GM12878 (cell line): ENCODE data around the gene SGMS1. TPM values are rescaled to one million over a fixed set of nuclear protein-coding genes. Genes with fewer than 3 reads are reported as not detected.

Experiments used
- ATAC-seq: fragments of 200-7000 bp; cut with Tn5 transposase; 3 replicates; pipeline ENCODE4 v1.9.1; 2020; ENCODE audit warnings: mild to moderate bottlenecking, moderate library complexity
- BruUV-seq: library from RNA; stranded (reverse); fragments of 400-500 nt; replicated peaks from 2 replicates; lab custom pipeline; 2021; lab: Mats Ljungman, UMichigan
- CTCF ChIA-PET: fragments of 300-600 bp; sonication (Branson Sonifier 250); formaldehyde crosslinking; extraction: SDS; loops from one replicate; lab custom pipeline; 2021; ENCODE audit warnings: inconsistent platforms; lab: Yijun Ruan, JAX
- POLR2A ChIA-PET: fragments of 350-600 bp; formaldehyde crosslinking; extraction: SDS; loops from one replicate; lab custom pipeline; 2021; ENCODE audit warnings: inconsistent platforms; lab: Charles Lee
- RAD21 ChIA-PET: fragments of 300-600 bp; sonication (Branson Sonifier 250); formaldehyde crosslinking; loops from one replicate; lab custom pipeline; 2023; ENCODE audit warnings: antibody characterized with exemption; ENCODE audit not compliant: unreplicated experiment; lab: Charles Lee
- SMC1A ChIA-PET: fragments of 300-600 bp; sonication (Branson Sonifier 250); formaldehyde crosslinking; loops from one replicate; lab custom pipeline; 2023; ENCODE audit not compliant: unreplicated experiment, uncharacterized antibody; lab: Charles Lee
- DNase-seq: peaks from one replicate; pipeline ENCODE4 v3.0.0-alpha.2; 2011; ENCODE audit warnings: low read depth, low spot score
- FAIRE-seq: peaks from 3 replicates; lab custom pipeline; 2011; peaks lifted over from hg19 to GRCh38; lab: Jason Lieb, UNC
- H2AFZ ChIP-seq: 2 replicates; pipeline ENCODE4 v1.6.0; 2011; ENCODE audit warnings: low read depth, low read length, control low read depth; ENCODE audit not compliant: control insufficient read depth
- H3K27ac ChIP-seq: 2 replicates; pipeline ENCODE4 v1.5.1; 2011; ENCODE audit warnings: control low read depth; ENCODE audit not compliant: control insufficient read depth, insufficient read depth
- H3K27me3 ChIP-seq, 2 experiments: replicated peaks in 1 of 2; 2 replicates each; pipeline versions ENCODE4 v1.6.0 to v1.6.1; 2011; ENCODE audit warnings: low read length in 1 of 2; ENCODE audit not compliant: control insufficient read depth in 2 of 2, insufficient read depth in 2 of 2
- H3K36me3 ChIP-seq, 2 experiments: 2 replicates each; pipeline ENCODE4 v1.5.1; 2011; ENCODE audit warnings: low read length in 1 of 2; ENCODE audit not compliant: control insufficient read depth in 2 of 2, insufficient read depth in 2 of 2
- H3K4me1 ChIP-seq: 2 replicates; pipeline ENCODE4 v1.6.1; 2011; ENCODE audit warnings: mild to moderate bottlenecking, low read length, moderate library complexity, mixed read lengths; ENCODE audit not compliant: control insufficient read depth, insufficient read depth
- H3K4me2 ChIP-seq: 2 replicates; pipeline ENCODE4 v1.6.0; 2011; ENCODE audit warnings: control low read depth; ENCODE audit not compliant: control insufficient read depth, insufficient read depth
- H3K4me3 ChIP-seq: fragments of 200-600 bp; sonication (generic); 2 replicates; pipeline ENCODE4 v1.5.1; 2016
- H3K79me2 ChIP-seq: 2 replicates; pipeline ENCODE4 v1.6.0; 2011; ENCODE audit warnings: low read length; ENCODE audit not compliant: control insufficient read depth, insufficient read depth
- H3K9ac ChIP-seq: 2 replicates; pipeline ENCODE4 v1.8.0; 2011; ENCODE audit warnings: low read length, control low read depth, mixed read lengths; ENCODE audit not compliant: control insufficient read depth, insufficient read depth
- H3K9me3 ChIP-seq: replicated peaks from 3 replicates; pipeline ENCODE4 v1.5.1; 2011; ENCODE audit warnings: mild to moderate bottlenecking, low read length; ENCODE audit not compliant: control insufficient read depth, insufficient read depth
- H4K20me1 ChIP-seq: 2 replicates; pipeline ENCODE4 v1.6.0; 2011; ENCODE audit not compliant: control insufficient read depth, insufficient read depth
- EED ChIP-seq: sonication (generic); IDR thresholded peaks from 2 replicates; pipeline ENCODE4 v1.6.1; 2016; ENCODE audit warnings: antibody characterized with exemption, low read depth
- KAT2A ChIP-seq: conservative IDR thresholded peaks from 2 replicates; pipeline ENCODE4 v1.6.1; 2011; ENCODE audit warnings: low read depth, low read length; ENCODE audit not compliant: control insufficient read depth
- PAX5 ChIP-seq: IDR thresholded peaks from 2 replicates; pipeline ENCODE4 v1.6.1; 2011; ENCODE audit warnings: low read depth, low read length, borderline replicate concordance
- REST ChIP-seq: IDR thresholded peaks from 2 replicates; pipeline ENCODE4 v1.6.1; 2012; ENCODE audit warnings: mild to moderate bottlenecking, low read depth, low read length
- SIX5 ChIP-seq: IDR thresholded peaks from 2 replicates; pipeline ENCODE4 v1.6.1; 2011; ENCODE audit warnings: mild to moderate bottlenecking, low read depth, low read length, moderate library complexity; ENCODE audit not compliant: severe bottlenecking
- SUPT20H ChIP-seq: IDR thresholded peaks from 2 replicates; pipeline ENCODE4 v1.6.1; 2011; ENCODE audit warnings: low read depth, mild to moderate bottlenecking, low read length, moderate library complexity, borderline replicate concordance; ENCODE audit not compliant: control insufficient read depth
- ZBTB40 ChIP-seq: fragments of 450-650 bp; IDR thresholded peaks from 2 replicates; pipeline ENCODE4 v1.6.1; 2016; ENCODE audit warnings: mild to moderate bottlenecking, moderate library complexity, borderline replicate concordance
- ZNF687 ChIP-seq: fragments of 450-650 bp; IDR thresholded peaks from 2 replicates; pipeline ENCODE4 v1.6.1; 2017; ENCODE audit warnings: mild to moderate bottlenecking, moderate library complexity
- ZSCAN29 ChIP-seq: fragments of 450-650 bp; IDR thresholded peaks from 2 replicates; pipeline ENCODE4 v1.6.1; 2017; ENCODE audit warnings: mild to moderate bottlenecking, moderate library complexity
- ZZZ3 ChIP-seq: IDR thresholded peaks from 2 replicates; pipeline ENCODE4 v1.6.1; 2011; ENCODE audit warnings: low read depth; ENCODE audit not compliant: control insufficient read depth, insufficient read length
- WGBS: methylation state at CpG from one replicate; pipeline ENCODE4 v1.1.6; 2016; ENCODE audit warnings: low lambda C conversion rate; ENCODE audit not compliant: insufficient replicate concordance, insufficient coverage; ENCODE audit errors: missing lambda C conversion rate; 5-methylcytosine and 5-hydroxymethylcytosine counted together
- in situ Hi-C: fragments of 300-500 bp; cut with MboI; formaldehyde crosslinking; loops from 9 replicates; pipeline ENCODE4 v1.14.3; 2018; ENCODE audit warnings: mixed read lengths
- intact Hi-C: fragments of 100-400 bp; cut with micrococcal nuclease; formaldehyde crosslinking; loops from one replicate; pipeline ENCODE4 v1.14.2; 2022; ENCODE audit not compliant: unreplicated experiment
- polyA plus RNA-seq, 11 experiments: library from polyadenylated mRNA; depleted of rRNA in 4 of 11; unstranded in 6 of 11; stranded (reverse) in 5 of 11; fragments of >200 nt; fragmentation: Nextera tagmentation in 4 of 11; fragmentation: Illumina TruSeq in 1 of 11; extraction: Ambion mirVana in 4 of 11; extraction: Trizol in 1 of 11; gene quantifications; 1 replicate in 1 of 11; 2 replicates in 10 of 11; pipeline versions ENCODE4 v1.2.1 to v1.2.3, GENCODE V29; 2011 to 2016; ENCODE audit warnings: inconsistent platforms in 2 of 11, missing spikeins in 2 of 11, low read depth in 1 of 11
- total RNA-seq, 4 experiments: library from RNA; depleted of rRNA in 3 of 4; stranded (reverse); fragments of >200 nt in 3 of 4; fragmentation: Illumina TruSeq in 1 of 4; extraction: Trizol in 1 of 4; gene quantifications; 2 replicates each; pipeline versions ENCODE4 v1.2.1 to v1.2.3, GENCODE V29; 2013 to 2021

SGMS1 gene
- total and polyA plus RNA-seq, 10 of the 15 experiments (the other 5 are each of a cell fraction or from before 2014, with no cell fraction given) = 1.4 to 14.5 (median 4.9) TPM

GRCh38 chr10:50472914-50473313 lies 150.8 kb downstream of the SGMS1 start (continued):
- no peak for TF ChIP-seq ZBTB40
- TF ChIP-seq REST = no peak

GRCh38 chr10:50471583-50471975 lies 152.2 kb downstream of the SGMS1 start:
- Histone ChIP-seq H3K9ac (no peak overlapping the region), H2AFZ (no peak overlapping the region), H4K20me1 (no peaks in the 10 kb centered on the region), H3K4me1 (peaks cover 44% of the 10 kb centered on the region), H3K4me2 (no peak overlapping the region), H3K9me3 (no peaks in the 10 kb centered on the region; the same call in 2 of the 3 replicates), H3K4me3 (no peak overlapping the region), H3K79me2 (no peaks in the 10 kb centered on the region; the same call in none of the 2 replicates), H3K27ac (no peak overlapping the region; the same call in 1 of the 2 replicates), H3K36me3 (no peaks in the 10 kb centered on the region), H3K27me3 (no peaks in the 10 kb centered on the region)
- no TSS peak for BruUV-seq
- no peak for DNase-seq
- in situ Hi-C loops (no loop called here), intact Hi-C loops (no loop called here)
- ChIA-PET CTCF (interaction anchor here (0.9 to 1.4 kb wide), 3 partner anchors 10 to 146 kb away, joined by 3 read pairs; no protein-coding TSS in a partner anchor), RAD21 (interaction anchor here (0.7 to 1.9 kb wide), 4 partner anchors 17 to 41 kb away, joined by 4 to 9 read pairs (median 6); no protein-coding TSS in a partner anchor), SMC1A (interaction anchor here (0.9 to 5.9 kb wide), 7 partner anchors 9 to 80 kb away, joined by 3 to 50 read pairs (median 27); no protein-coding TSS in a partner anchor), POLR2A (interaction anchor here (1.4 to 2.5 kb wide), 4 partner anchors 11 to 34 kb away, joined by 3 to 10 read pairs (median 8); no protein-coding TSS in a partner anchor)
- 65% methylated on average over 3 of the region's 3 CpGs for WGBS
- no peak for FAIRE-seq
- no peak for ATAC-seq
- TF ChIP-seq EED = no peak
- no peak for TF ChIP-seq KAT2A
- no peak for TF ChIP-seq ZZZ3
- TF ChIP-seq SUPT20H = no peak
- TF ChIP-seq SIX5 = no peak
- no peak for TF ChIP-seq ZSCAN29
- TF ChIP-seq PAX5 = no peak
- no peak for TF ChIP-seq ZNF687
